ENCODE measurements around the gene LCORL. TPM values are rescaled to one million over a fixed set of nuclear protein-coding genes. Genes with fewer than 3 reads are reported as not detected.

The LCORL gene
- total and polyA plus RNA-seq, 2 donors (not counting 3 experiments of a cell fraction or from before 2014, with no cell fraction given), result 2.8 to 23.9 TPM

DNA sequence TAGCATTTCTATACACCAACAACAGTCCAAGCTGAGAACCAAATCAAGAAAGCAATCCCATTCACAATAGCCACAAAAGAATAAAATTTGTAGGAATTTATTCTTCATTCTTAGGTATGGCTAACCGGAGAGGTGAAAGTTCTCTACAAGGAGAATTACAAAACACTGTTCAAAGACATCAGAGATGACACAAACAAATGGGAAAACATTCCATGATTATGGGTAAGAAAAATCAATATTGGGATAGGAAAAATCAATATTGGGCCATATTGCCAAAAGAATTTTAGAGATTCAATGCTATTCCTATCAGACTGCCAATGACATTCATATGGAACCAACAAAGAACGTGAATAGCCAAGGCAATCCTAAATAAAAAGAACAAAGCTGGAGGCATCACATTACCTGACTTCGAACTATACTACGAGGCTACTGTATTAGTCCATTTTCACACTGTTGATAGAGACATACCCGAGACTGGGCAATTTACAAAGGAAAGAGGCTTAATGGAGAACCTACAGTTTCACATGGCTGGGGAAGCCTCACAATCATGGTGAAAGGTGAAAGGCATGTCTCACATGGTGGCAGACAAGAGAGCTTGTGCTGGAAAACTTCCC is 161.7 kb downstream of the LCORL start:
- Histone ChIP-seq H3K4me2 (ENCODE audit: insufficient read depth, low read length) (no peak overlapping the region), H4K20me1 (replicated peaks; ENCODE audit: control insufficient read depth, extremely low read depth, insufficient read depth, low read length) (no peaks in the 10 kb centered on the region), H3K9ac (replicated peaks; ENCODE audit: extremely low read depth, insufficient read depth, low read length) (no peak overlapping the region), H3K9me1 (replicated peaks; ENCODE audit: control insufficient read depth, extremely low read depth, insufficient read depth, low read length) (no peaks in the 10 kb centered on the region), H2AFZ (ENCODE audit: low read depth, low read length) (no peak overlapping the region), H3K27me3 (ENCODE audit: control insufficient read depth in 2 of 2, insufficient read depth in 2 of 2, low read length in 2 of 2) (no peaks in the 10 kb centered on the region), H3K27ac (ENCODE audit: insufficient read depth, low read depth, low read length) (no peak overlapping the region), H3K4me3 (replicated peaks in 1 of 3; ENCODE audit: insufficient read depth in 1 of 3, low read depth in 1 of 3, low read length in 3 of 3) (no peak overlapping the region), H3K9me3 (replicated peaks; ENCODE audit: control insufficient read depth, insufficient read depth, low read length) (no peaks in the 10 kb centered on the region), H3K4me1 (ENCODE audit: control insufficient read depth, extremely low read depth, insufficient read depth, low read length) (no peaks in the 10 kb centered on the region), H3K36me3 (ENCODE audit: control insufficient read depth in 2 of 2, extremely low read depth in 1 of 2, insufficient read depth in 2 of 2, low read length in 2 of 2) (no peaks in the 10 kb centered on the region), H3K79me2 (ENCODE audit: control insufficient read depth, insufficient read depth, low read length) (no peaks in the 10 kb centered on the region)
- dilution Hi-C loops (cut with MboI; ENCODE audit: extremely low pct_ligation_motif_present, low sequenced_read_pairs), result no loop called here
- TF ChIP-seq, protein P1, sequence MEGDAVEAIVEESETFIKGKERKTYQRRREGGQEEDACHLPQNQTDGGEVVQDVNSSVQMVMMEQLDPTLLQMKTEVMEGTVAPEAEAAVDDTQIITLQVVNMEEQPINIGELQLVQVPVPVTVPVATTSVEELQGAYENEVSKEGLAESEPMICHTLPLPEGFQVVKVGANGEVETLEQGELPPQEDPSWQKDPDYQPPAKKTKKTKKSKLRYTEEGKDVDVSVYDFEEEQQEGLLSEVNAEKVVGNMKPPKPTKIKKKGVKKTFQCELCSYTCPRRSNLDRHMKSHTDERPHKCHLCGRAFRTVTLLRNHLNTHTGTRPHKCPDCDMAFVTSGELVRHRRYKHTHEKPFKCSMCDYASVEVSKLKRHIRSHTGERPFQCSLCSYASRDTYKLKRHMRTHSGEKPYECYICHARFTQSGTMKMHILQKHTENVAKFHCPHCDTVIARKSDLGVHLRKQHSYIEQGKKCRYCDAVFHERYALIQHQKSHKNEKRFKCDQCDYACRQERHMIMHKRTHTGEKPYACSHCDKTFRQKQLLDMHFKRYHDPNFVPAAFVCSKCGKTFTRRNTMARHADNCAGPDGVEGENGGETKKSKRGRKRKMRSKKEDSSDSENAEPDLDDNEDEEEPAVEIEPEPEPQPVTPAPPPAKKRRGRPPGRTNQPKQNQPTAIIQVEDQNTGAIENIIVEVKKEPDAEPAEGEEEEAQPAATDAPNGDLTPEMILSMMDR (IDR thresholded peaks at IDR 0.05; ENCODE audit: extremely low read depth in 1 of 2, insufficient read depth in 1 of 2, low read depth in 1 of 2, low read length in 2 of 2), result no peak
- TF ChIP-seq MYC (IDR thresholded peaks at IDR 0.05; ENCODE audit: low read depth, low read length) (no peak), JUN (IDR thresholded peaks at IDR 0.05; ENCODE audit: borderline replicate concordance, insufficient read depth, insufficient read length, low read depth) (no peak)
- POLR2A ChIA-PET, result no interaction called here
- FAIRE-seq (no peak), DNase-seq (ENCODE audit: low read depth, low spot score) (no peak)
- intact Hi-C loops (cut with micrococcal nuclease), result no loop called here
- CTCF ChIA-PET, result no interaction called here
- no TSS peak for BruUV-seq (replicated peaks)

DNA sequence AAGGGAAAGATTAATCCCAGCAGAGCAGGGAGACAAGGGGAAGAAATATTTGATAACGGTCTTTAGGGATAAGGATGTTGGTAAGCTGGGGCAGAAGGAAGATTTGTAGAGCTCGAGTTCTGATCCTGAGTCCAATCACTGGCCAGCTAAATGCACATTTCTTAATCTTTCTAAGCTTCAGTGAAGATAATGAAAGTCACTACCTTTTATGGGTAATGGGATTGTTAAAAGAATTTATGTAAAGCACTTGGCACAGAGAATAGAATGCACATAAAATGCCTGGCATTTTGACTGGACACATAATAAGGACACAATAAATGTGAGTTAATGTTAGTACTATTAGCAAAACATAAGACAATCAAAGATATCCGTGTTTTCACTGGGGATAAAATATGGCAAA is 167.5 kb downstream of the LCORL start:
- Histone ChIP-seq H4K20me1 (replicated peaks; ENCODE audit: control insufficient read depth, extremely low read depth, insufficient read depth, low read length) (no peaks in the 10 kb centered on the region), H3K4me3 (replicated peaks in 1 of 3; ENCODE audit: insufficient read depth in 1 of 3, low read depth in 1 of 3, low read length in 3 of 3) (no peak overlapping the region), H3K9me1 (replicated peaks; ENCODE audit: control insufficient read depth, extremely low read depth, insufficient read depth, low read length) (peaks cover 2% of the 10 kb centered on the region), H3K9ac (replicated peaks; ENCODE audit: extremely low read depth, insufficient read depth, low read length) (no peak overlapping the region), H3K27ac (ENCODE audit: insufficient read depth, low read depth, low read length) (no peak overlapping the region), H3K4me2 (ENCODE audit: insufficient read depth, low read length) (no peak overlapping the region), H3K4me1 (ENCODE audit: control insufficient read depth, extremely low read depth, insufficient read depth, low read length) (no peaks in the 10 kb centered on the region), H3K79me2 (ENCODE audit: control insufficient read depth, insufficient read depth, low read length) (no peaks in the 10 kb centered on the region), H2AFZ (ENCODE audit: low read depth, low read length) (no peak overlapping the region), H3K36me3 (ENCODE audit: control insufficient read depth in 2 of 2, extremely low read depth in 1 of 2, insufficient read depth in 2 of 2, low read length in 2 of 2) (no peaks in the 10 kb centered on the region), H3K9me3 (replicated peaks; ENCODE audit: control insufficient read depth, insufficient read depth, low read length) (no peaks in the 10 kb centered on the region), H3K27me3 (ENCODE audit: control insufficient read depth in 2 of 2, insufficient read depth in 2 of 2, low read length in 2 of 2) (no peaks in the 10 kb centered on the region)
- DNase-seq (ENCODE audit: low read depth, low spot score) (no peak), FAIRE-seq (no peak)
- TF ChIP-seq JUN (IDR thresholded peaks at IDR 0.05; ENCODE audit: borderline replicate concordance, insufficient read depth, insufficient read length, low read depth) (no peak), POLR2AphosphoS5 (IDR thresholded peaks at IDR 0.05; ENCODE audit: insufficient read depth, low read depth, low read length) (no peak), GATA2 (IDR thresholded peaks at IDR 0.05; ENCODE audit: insufficient read depth, insufficient read length, low read depth, low read length) (no peak), MYC (IDR thresholded peaks at IDR 0.05; ENCODE audit: low read depth, low read length) (no peak), FOS (IDR thresholded peaks at IDR 0.05; ENCODE audit: borderline replicate concordance, insufficient read depth, low read length) (no peak), POLR2A (IDR thresholded peaks at IDR 0.05; ENCODE audit: low read depth, low read length) (no peak), EZH2 (IDR thresholded peaks at IDR 0.05; ENCODE audit: borderline replicate concordance, low read depth, low read length, severe bottlenecking) (no peak)
- TF ChIP-seq, protein P1 (IDR thresholded peaks at IDR 0.05; ENCODE audit: extremely low read depth in 1 of 2, insufficient read depth in 1 of 2, low read depth in 1 of 2, low read length in 2 of 2), result no peak
- TF ChIP-seq, protein P2, sequence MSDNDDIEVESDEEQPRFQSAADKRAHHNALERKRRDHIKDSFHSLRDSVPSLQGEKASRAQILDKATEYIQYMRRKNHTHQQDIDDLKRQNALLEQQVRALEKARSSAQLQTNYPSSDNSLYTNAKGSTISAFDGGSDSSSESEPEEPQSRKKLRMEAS (IDR thresholded peaks at IDR 0.05; ENCODE audit: insufficient read depth, insufficient read length), result no peak
- no TSS peak for BruUV-seq (replicated peaks)
- intact Hi-C loops (cut with micrococcal nuclease), result no loop called here
- dilution Hi-C loops (cut with MboI; ENCODE audit: extremely low pct_ligation_motif_present, low sequenced_read_pairs), result no loop called here
- POLR2A ChIA-PET, result no interaction called here
- CTCF ChIA-PET, result interaction anchor here (1.5 kb wide), 1 partner anchor 37 kb away, joined by 6 read pairs; no protein-coding TSS in a partner anchor

Measured in endothelial cell of umbilical vein (primary cell).